Activated naive CD4-positive, alpha-beta T cell treated with anti-CD3 and anti-CD28 coated beads, Interleukin-2, amount 50 U/mL, for 24 hours (primary cell): ENCODE results near the gene AHNAK.
A peak's percentile ranks its signal among the peaks of the same experiment; 100 is the strongest.
"Not testable (repeated sequence)": the region's sequence is repeated elsewhere in the genome, so short reads cannot be mapped to it uniquely, and the experiment has no call there.

ENCODE experiments used
- H3K27ac Mint-ChIP-seq: one replicate; pipeline ENCODE4 v1.8.0; 2021; ENCODE audit warnings: mild to moderate bottlenecking, mixed read lengths
- H3K27me3 Mint-ChIP-seq: one replicate; pipeline ENCODE4 v1.8.0; 2021; ENCODE audit warnings: mixed read lengths
- H3K36me3 Mint-ChIP-seq: one replicate; pipeline ENCODE4 v1.8.0; 2021; ENCODE audit warnings: mixed read lengths
- H3K4me1 Mint-ChIP-seq: one replicate; pipeline ENCODE4 v1.8.0; 2021; ENCODE audit warnings: mixed read lengths
- H3K4me3 Mint-ChIP-seq: one replicate; pipeline ENCODE4 v1.8.0; 2021; ENCODE audit warnings: mild to moderate bottlenecking, mixed read lengths
- H3K9me3 Mint-ChIP-seq: one replicate; pipeline ENCODE4 v1.8.0; 2021; ENCODE audit warnings: mixed read lengths

The AHNAK gene

GRCh38 chr11:62558669-62559068 lies 12.1 kb upstream of the AHNAK start:
- Mint-ChIP-seq H3K27ac (no peak overlapping the region), H3K36me3 (peaks cover 12% of the 10 kb centered on the region), H3K4me3 (no peak overlapping the region), H3K4me1 (peaks cover 72% of the 10 kb centered on the region), H3K27me3 (no peaks in the 10 kb centered on the region), H3K9me3 (no peaks in the 10 kb centered on the region)

- peaks cover 10% of the 10 kb centered on the region for H3K36me3 Mint-ChIP-seq
- H3K4me3 Mint-ChIP-seq = peak overlapping the region; percentile 69
- H3K27ac Mint-ChIP-seq = peak overlapping the region; percentile 91
- no peaks in the 10 kb centered on the region for H3K9me3 Mint-ChIP-seq
- H3K4me1 Mint-ChIP-seq = peaks cover 83% of the 10 kb centered on the region
- no peaks in the 10 kb centered on the region for H3K27me3 Mint-ChIP-seq
Measured at GRCh38 chr11:62556875-62557631, 10.4 kb upstream of the AHNAK start.

- H3K36me3 Mint-ChIP-seq = peaks cover 7% of the 10 kb centered on the region
- H3K27ac Mint-ChIP-seq = peak overlapping the region; percentile 91
- H3K9me3 Mint-ChIP-seq = no peaks in the 10 kb centered on the region
- no peaks in the 10 kb centered on the region for H3K27me3 Mint-ChIP-seq
- H3K4me3 Mint-ChIP-seq = peak overlapping the region; percentile 69
- H3K4me1 Mint-ChIP-seq = peaks cover 85% of the 10 kb centered on the region
Measured at GRCh38 chr11:62556108-62556874, 9.7 kb upstream of the AHNAK start.

GRCh38 chr11:62555464-62556107 lies 9.0 kb upstream of the AHNAK start:
- H3K27me3 Mint-ChIP-seq = no peaks in the 10 kb centered on the region
- peak overlapping the region; percentile 91 for H3K27ac Mint-ChIP-seq
- peak overlapping the region; percentile 69 for H3K4me3 Mint-ChIP-seq
- H3K4me1 Mint-ChIP-seq = peaks cover 86% of the 10 kb centered on the region
- peaks cover 7% of the 10 kb centered on the region for H3K36me3 Mint-ChIP-seq
- H3K9me3 Mint-ChIP-seq = no peaks in the 10 kb centered on the region

GRCh38 chr11:62554387-62555167 lies 8.0 kb upstream of the AHNAK start:
- H3K27me3 Mint-ChIP-seq = no peaks in the 10 kb centered on the region
- peak overlapping the region; percentile 69 for H3K4me3 Mint-ChIP-seq
- peaks cover 4% of the 10 kb centered on the region for H3K36me3 Mint-ChIP-seq
- peaks cover 86% of the 10 kb centered on the region for H3K4me1 Mint-ChIP-seq
- H3K9me3 Mint-ChIP-seq = no peaks in the 10 kb centered on the region
- H3K27ac Mint-ChIP-seq = peak overlapping the region; percentile 91

GRCh38 chr11:62553839-62554361 lies 7.3 kb upstream of the AHNAK start:
- H3K27me3 Mint-ChIP-seq = no peaks in the 10 kb centered on the region
- peaks cover under 1% of the 10 kb centered on the region for H3K36me3 Mint-ChIP-seq
- H3K9me3 Mint-ChIP-seq = no peaks in the 10 kb centered on the region
- H3K27ac Mint-ChIP-seq = peak overlapping the region; percentile 91
- peaks cover 82% of the 10 kb centered on the region for H3K4me1 Mint-ChIP-seq
- H3K4me3 Mint-ChIP-seq = peak overlapping the region; percentile 69

GRCh38 chr11:62553080-62553838 lies 6.7 kb upstream of the AHNAK start:
- no peaks in the 10 kb centered on the region for H3K27me3 Mint-ChIP-seq
- peak overlapping the region; percentile 53 for H3K4me3 Mint-ChIP-seq

GRCh38 chr11:62552485-62553079 lies 6.0 kb upstream of the AHNAK start:
- Mint-ChIP-seq H3K27ac (peak overlapping the region; percentile 93), H3K4me1 (peaks cover 94% of the 10 kb centered on the region), H3K27me3 (no peaks in the 10 kb centered on the region), H3K4me3 (peak overlapping the region; percentile 45), H3K36me3 (no peaks in the 10 kb centered on the region), H3K9me3 (no peaks in the 10 kb centered on the region)

More at GRCh38 chr11:62553080-62553838, 6.7 kb upstream of the AHNAK start:
- Mint-ChIP-seq H3K9me3 (no peaks in the 10 kb centered on the region), H3K27ac (peak overlapping the region; percentile 82), H3K4me1 (peaks cover 88% of the 10 kb centered on the region), H3K36me3 (no peaks in the 10 kb centered on the region)

- Mint-ChIP-seq H3K27ac (peak overlapping the region; percentile 65), H3K4me1 (peaks cover 76% of the 10 kb centered on the region)
- not testable (repeated sequence) for H3K9me3 Mint-ChIP-seq, H3K27me3 Mint-ChIP-seq, H3K4me3 Mint-ChIP-seq, H3K36me3 Mint-ChIP-seq
Measured at GRCh38 chr11:62550478-62550877, 3.9 kb upstream of the AHNAK start.

GRCh38 chr11:62548545-62549335 lies 2.1 kb upstream of the AHNAK start:
- Mint-ChIP-seq H3K36me3 (no peaks in the 10 kb centered on the region), H3K27ac (no peak overlapping the region), H3K4me3 (no peak overlapping the region), H3K9me3 (no peaks in the 10 kb centered on the region), H3K27me3 (no peaks in the 10 kb centered on the region), H3K4me1 (peaks cover 73% of the 10 kb centered on the region)

GRCh38 chr11:62547691-62548281 lies 1.2 kb upstream of the AHNAK start:
- Mint-ChIP-seq H3K9me3 (no peaks in the 10 kb centered on the region), H3K27me3 (no peaks in the 10 kb centered on the region), H3K36me3 (no peaks in the 10 kb centered on the region), H3K4me1 (peaks cover 73% of the 10 kb centered on the region), H3K4me3 (peak overlapping the region; percentile 59), H3K27ac (peak overlapping the region; percentile 82)

- H3K9me3 Mint-ChIP-seq = no peaks in the 10 kb centered on the region
- peaks cover 73% of the 10 kb centered on the region for H3K4me1 Mint-ChIP-seq
- H3K27me3 Mint-ChIP-seq = no peaks in the 10 kb centered on the region
- peak overlapping the region; percentile 59 for H3K4me3 Mint-ChIP-seq
- no peak overlapping the region for H3K27ac Mint-ChIP-seq
- no peaks in the 10 kb centered on the region for H3K36me3 Mint-ChIP-seq
Measured at GRCh38 chr11:62546929-62547625, 471 bp upstream of the AHNAK start.
